Measurements from ENCODE around the gene ZNF385B. TPM values are rescaled to one million over a fixed set of nuclear protein-coding genes. Genes with fewer than 3 reads are reported as not detected.

ZNF385B gene
- polyA plus RNA-seq, 1 of the 3 experiments (the other 2 are of a cell fraction) = 0.16 TPM

DNA sequence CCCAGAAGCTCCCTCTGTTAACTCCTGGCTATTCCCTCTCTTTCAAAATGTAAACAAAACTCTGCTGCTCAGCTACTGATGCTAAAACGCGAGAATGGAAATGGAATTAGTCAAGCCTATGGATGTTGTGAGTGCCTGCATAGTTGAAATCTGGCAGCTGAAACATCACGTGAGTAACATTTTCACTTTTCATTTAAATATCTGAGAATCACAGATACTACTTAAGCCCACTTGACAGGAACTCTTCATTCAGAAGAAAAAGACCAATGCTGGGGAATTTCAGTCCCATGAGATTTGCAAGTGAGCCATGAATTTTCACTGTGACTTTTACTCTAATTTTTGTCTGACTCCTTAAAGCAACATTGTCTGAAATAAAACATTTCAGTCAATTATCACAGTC lies 381.5 kb downstream of the ZNF385B start:
- Histone ChIP-seq H3K9me3 (no peaks in the 10 kb centered on the region), H2AFZ (ENCODE audit: low read depth) (no peak overlapping the region), H4K20me1 (ENCODE audit: insufficient read depth) (no peaks in the 10 kb centered on the region), H3K4me3 (ENCODE audit: low read depth in 2 of 2, low read length in 1 of 2) (no peak overlapping the region), H3K27ac (ENCODE audit: low read depth in 2 of 2, low read length in 1 of 2) (no peak overlapping the region), H3K9ac (no peak overlapping the region), H3K27me3 (ENCODE audit: insufficient read depth) (no peaks in the 10 kb centered on the region), H3K9me2 (no peaks in the 10 kb centered on the region), H3F3A (replicated peaks; ENCODE audit: insufficient read depth) (no peaks in the 10 kb centered on the region), H3K36me3 (replicated peaks in 1 of 2; ENCODE audit: control insufficient read depth in 1 of 2, insufficient read depth in 2 of 2, low read length in 1 of 2) (no peaks in the 10 kb centered on the region), H3K4me1 (ENCODE audit: control insufficient read depth in 1 of 2, insufficient read depth in 2 of 2, low read depth in 1 of 2, low read length in 1 of 2) (no peaks in the 10 kb centered on the region), H3K79me2 (ENCODE audit: insufficient read depth) (no peaks in the 10 kb centered on the region), H3K4me2 (no peak overlapping the region)
- WGBS (ENCODE audit: low lambda C conversion rate) = 98% methylated on average over 3 of the region's 3 CpGs
- DNase-seq = no peak
- ChIA-PET CTCF (interaction anchor here (0.6 to 1.1 kb wide), 3 partner anchors 35 to 419 kb away, joined by 3 read pairs; no protein-coding TSS in a partner anchor), POLR2A (interaction anchor here (0.8 kb wide), 1 partner anchor 239 kb away, joined by 7 read pairs; no protein-coding TSS in a partner anchor)
- TF ChIP-seq, protein P1, sequence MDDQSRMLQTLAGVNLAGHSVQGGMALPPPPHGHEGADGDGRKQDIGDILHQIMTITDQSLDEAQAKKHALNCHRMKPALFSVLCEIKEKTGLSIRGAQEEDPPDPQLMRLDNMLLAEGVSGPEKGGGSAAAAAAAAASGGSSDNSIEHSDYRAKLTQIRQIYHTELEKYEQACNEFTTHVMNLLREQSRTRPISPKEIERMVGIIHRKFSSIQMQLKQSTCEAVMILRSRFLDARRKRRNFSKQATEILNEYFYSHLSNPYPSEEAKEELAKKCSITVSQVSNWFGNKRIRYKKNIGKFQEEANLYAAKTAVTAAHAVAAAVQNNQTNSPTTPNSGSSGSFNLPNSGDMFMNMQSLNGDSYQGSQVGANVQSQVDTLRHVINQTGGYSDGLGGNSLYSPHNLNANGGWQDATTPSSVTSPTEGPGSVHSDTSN (IDR thresholded peaks at IDR 0.05) = no peak
- no peak for TF ChIP-seq NFIC (IDR thresholded peaks at IDR 0.05; ENCODE audit: borderline replicate concordance)
- TF ChIP-seq SIN3A (IDR thresholded peaks at IDR 0.05; ENCODE audit: borderline replicate concordance, low read depth, low read length) = no peak
- TF ChIP-seq FOXM1 (IDR thresholded peaks at IDR 0.05; ENCODE audit: low read depth) = no peak
- no peak for TF ChIP-seq NRF1 (IDR thresholded peaks at IDR 0.05; ENCODE audit: low read depth, low read length)
- TF ChIP-seq TAF1 (IDR thresholded peaks at IDR 0.05; ENCODE audit: borderline replicate concordance, low read depth, low read length) = no peak
- TF ChIP-seq JUND (IDR thresholded peaks at IDR 0.05) = no peak
- no peak for TF ChIP-seq GABPA (IDR thresholded peaks at IDR 0.05; ENCODE audit: low read depth)
- TF ChIP-seq, protein P2, sequence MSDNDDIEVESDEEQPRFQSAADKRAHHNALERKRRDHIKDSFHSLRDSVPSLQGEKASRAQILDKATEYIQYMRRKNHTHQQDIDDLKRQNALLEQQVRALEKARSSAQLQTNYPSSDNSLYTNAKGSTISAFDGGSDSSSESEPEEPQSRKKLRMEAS (IDR thresholded peaks at IDR 0.05; ENCODE audit: low read depth) = no peak
- TF ChIP-seq EP300 (IDR thresholded peaks at IDR 0.05; ENCODE audit: borderline replicate concordance in 1 of 2, low read depth in 1 of 2, low read length in 1 of 2) = no peak
- no peak for TF ChIP-seq RXRA (IDR thresholded peaks at IDR 0.05; ENCODE audit: borderline replicate concordance, low read depth)
- no peak for TF ChIP-seq GATA2 (CRISPR knock-in tag; IDR thresholded peaks at IDR 0.05)
- no peak for TF ChIP-seq RAD21 (IDR thresholded peaks at IDR 0.05; ENCODE audit: low read length)
- TF ChIP-seq, protein P3, sequence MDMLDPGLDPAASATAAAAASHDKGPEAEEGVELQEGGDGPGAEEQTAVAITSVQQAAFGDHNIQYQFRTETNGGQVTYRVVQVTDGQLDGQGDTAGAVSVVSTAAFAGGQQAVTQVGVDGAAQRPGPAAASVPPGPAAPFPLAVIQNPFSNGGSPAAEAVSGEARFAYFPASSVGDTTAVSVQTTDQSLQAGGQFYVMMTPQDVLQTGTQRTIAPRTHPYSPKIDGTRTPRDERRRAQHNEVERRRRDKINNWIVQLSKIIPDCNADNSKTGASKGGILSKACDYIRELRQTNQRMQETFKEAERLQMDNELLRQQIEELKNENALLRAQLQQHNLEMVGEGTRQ (IDR thresholded peaks at IDR 0.05; ENCODE audit: borderline replicate concordance, low read depth, low read length) = no peak
- TF ChIP-seq, protein P4, sequence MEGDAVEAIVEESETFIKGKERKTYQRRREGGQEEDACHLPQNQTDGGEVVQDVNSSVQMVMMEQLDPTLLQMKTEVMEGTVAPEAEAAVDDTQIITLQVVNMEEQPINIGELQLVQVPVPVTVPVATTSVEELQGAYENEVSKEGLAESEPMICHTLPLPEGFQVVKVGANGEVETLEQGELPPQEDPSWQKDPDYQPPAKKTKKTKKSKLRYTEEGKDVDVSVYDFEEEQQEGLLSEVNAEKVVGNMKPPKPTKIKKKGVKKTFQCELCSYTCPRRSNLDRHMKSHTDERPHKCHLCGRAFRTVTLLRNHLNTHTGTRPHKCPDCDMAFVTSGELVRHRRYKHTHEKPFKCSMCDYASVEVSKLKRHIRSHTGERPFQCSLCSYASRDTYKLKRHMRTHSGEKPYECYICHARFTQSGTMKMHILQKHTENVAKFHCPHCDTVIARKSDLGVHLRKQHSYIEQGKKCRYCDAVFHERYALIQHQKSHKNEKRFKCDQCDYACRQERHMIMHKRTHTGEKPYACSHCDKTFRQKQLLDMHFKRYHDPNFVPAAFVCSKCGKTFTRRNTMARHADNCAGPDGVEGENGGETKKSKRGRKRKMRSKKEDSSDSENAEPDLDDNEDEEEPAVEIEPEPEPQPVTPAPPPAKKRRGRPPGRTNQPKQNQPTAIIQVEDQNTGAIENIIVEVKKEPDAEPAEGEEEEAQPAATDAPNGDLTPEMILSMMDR (IDR thresholded peaks at IDR 0.05) = no peak
- TF ChIP-seq EZH2phosphoT487 (IDR thresholded peaks at IDR 0.05; ENCODE audit: borderline replicate concordance, low read depth) = no peak
- TF ChIP-seq YY1 (IDR thresholded peaks at IDR 0.05; ENCODE audit: low read depth) = no peak
- no peak for TF ChIP-seq RCOR1 (IDR thresholded peaks at IDR 0.05; ENCODE audit: low read length)
- TF ChIP-seq, protein P5, sequence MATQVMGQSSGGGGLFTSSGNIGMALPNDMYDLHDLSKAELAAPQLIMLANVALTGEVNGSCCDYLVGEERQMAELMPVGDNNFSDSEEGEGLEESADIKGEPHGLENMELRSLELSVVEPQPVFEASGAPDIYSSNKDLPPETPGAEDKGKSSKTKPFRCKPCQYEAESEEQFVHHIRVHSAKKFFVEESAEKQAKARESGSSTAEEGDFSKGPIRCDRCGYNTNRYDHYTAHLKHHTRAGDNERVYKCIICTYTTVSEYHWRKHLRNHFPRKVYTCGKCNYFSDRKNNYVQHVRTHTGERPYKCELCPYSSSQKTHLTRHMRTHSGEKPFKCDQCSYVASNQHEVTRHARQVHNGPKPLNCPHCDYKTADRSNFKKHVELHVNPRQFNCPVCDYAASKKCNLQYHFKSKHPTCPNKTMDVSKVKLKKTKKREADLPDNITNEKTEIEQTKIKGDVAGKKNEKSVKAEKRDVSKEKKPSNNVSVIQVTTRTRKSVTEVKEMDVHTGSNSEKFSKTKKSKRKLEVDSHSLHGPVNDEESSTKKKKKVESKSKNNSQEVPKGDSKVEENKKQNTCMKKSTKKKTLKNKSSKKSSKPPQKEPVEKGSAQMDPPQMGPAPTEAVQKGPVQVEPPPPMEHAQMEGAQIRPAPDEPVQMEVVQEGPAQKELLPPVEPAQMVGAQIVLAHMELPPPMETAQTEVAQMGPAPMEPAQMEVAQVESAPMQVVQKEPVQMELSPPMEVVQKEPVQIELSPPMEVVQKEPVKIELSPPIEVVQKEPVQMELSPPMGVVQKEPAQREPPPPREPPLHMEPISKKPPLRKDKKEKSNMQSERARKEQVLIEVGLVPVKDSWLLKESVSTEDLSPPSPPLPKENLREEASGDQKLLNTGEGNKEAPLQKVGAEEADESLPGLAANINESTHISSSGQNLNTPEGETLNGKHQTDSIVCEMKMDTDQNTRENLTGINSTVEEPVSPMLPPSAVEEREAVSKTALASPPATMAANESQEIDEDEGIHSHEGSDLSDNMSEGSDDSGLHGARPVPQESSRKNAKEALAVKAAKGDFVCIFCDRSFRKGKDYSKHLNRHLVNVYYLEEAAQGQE (IDR thresholded peaks at IDR 0.05; ENCODE audit: low read depth, low read length) = no peak
- TF ChIP-seq, protein P6, sequence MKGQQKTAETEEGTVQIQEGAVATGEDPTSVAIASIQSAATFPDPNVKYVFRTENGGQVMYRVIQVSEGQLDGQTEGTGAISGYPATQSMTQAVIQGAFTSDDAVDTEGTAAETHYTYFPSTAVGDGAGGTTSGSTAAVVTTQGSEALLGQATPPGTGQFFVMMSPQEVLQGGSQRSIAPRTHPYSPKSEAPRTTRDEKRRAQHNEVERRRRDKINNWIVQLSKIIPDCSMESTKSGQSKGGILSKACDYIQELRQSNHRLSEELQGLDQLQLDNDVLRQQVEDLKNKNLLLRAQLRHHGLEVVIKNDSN (IDR thresholded peaks at IDR 0.05; ENCODE audit: borderline replicate concordance, low read depth) = no peak
